HG03439 (cell line): ENCODE measurements around the gene LMX1B.
"Not testable (repeated sequence)": the region's sequence is repeated elsewhere in the genome, so short reads cannot be mapped to it uniquely, and the experiment has no call there.

Source experiments
- ATAC-seq: cut with Tn5 transposase; IDR thresholded peaks from one replicate; pipeline ENCODE4 v1.9.1; 2021; ENCODE audit warnings: mild to moderate bottlenecking, moderate library complexity; ENCODE audit not compliant: unreplicated experiment

Gene LMX1B

DNA sequence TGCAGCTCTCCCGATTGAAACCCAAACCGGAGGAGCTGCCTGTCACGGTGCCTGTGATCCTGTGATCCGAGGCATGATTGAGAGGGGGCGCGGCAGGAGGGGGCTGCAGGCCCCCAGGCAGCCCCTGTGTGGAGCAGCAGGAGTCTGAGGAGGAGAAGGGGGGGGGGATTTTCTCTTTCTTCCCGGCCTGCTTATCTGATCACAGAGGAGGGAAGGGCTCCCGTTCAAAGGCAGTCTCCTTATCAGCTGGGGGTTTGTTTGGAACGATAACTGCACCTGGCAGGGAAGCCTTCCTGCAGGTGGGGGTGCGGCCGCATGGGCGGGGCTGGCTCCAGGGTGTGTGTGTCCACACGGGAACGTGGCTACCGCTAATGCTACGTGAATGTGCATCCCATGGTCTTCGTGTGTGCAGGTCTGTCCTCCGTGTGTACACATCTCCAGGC, 38.4 kb downstream of the LMX1B start:
- ATAC-seq: no peak

GRCh38 chr9:126654124-126654523, 40.4 kb downstream of the LMX1B start:
- no peak for ATAC-seq

GRCh38 chr9:126656214-126656613, 42.5 kb downstream of the LMX1B start:
- not testable (repeated sequence) for ATAC-seq

DNA sequence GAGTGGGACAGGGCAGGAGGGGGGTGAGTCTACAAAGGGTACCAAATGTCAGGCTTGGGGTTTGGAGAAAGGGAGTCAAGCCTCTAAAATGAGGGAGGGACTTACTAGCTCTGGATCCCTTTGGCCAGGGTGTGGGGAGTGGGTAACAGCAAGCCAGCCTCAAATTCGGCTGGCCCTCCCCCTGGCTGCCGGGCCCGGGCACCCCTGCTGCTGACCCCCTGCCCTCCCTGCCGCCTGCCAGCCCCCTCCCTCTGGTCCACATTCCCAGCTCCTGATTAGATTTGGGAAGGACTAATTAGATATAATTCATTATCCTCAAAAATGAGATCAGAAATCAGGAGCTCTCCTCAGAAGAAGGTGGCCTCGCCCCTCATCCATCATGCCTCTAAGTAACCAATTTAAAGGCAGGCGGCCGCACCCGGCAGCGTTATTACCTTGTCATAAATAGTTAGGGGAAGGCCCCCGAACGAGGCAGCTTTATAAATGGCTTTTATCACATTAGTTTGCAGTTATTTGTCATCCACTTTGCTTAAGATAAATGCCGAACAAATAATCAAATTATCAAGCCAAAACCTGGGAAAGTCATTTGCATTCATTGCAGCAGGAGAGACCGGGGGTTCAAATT, 44.6 kb downstream of the LMX1B start:
- no peak for ATAC-seq

- ATAC-seq: no peak
Measured at GRCh38 chr9:126658956-126659555, 45.3 kb downstream of the LMX1B start.

DNA sequence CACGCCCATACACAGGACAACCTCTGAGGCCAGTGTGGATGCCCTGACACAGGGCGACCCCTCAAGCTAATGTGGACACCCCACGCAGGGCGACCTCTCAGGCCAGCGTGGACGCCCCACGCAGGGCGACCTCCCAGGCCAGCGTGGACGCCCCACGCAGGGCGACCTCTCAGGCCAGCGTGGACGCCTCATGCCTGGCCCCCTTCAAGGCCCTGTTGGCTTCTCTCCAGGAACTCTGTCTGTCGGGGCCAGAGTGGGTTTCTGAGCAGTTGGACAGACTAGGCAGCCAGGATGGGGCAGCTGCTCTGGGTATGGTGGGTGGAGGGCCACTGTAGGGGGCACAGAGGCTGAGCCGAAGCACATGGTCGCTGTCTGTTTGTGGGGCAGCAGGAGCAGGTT, 47.4 kb downstream of the LMX1B start:
- ATAC-seq: no peak

GRCh38 chr9:126661521-126662251, 48.0 kb downstream of the LMX1B start:
- ATAC-seq: no peak

GRCh38 chr9:126663661-126664072, 49.9 kb downstream of the LMX1B start:
- no peak for ATAC-seq

GRCh38 chr9:126664900-126665643, 51.3 kb downstream of the LMX1B start:
- no peak for ATAC-seq

DNA sequence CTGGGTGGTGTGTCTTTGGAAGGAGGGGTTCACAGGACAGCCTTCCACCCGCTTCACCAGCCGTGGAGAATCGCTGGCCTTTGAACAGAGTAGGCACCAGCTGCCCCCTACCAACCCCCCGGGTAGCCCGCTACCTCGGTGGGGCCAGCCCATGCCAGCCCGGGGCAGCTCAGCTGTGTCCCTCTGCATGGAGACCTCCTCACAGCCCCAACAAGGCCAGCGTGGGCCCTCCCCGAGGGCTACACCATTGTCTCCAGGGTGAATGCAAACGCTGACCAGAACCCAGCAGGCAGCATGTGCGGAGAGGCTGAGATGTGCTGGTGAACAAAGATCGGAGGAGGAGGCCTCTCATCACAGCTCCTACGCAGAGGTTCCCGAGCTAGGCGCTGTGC, 51.9 kb downstream of the LMX1B start:
- ATAC-seq: no peak

GRCh38 chr9:126666155-126666803, 52.6 kb downstream of the LMX1B start:
- no peak for ATAC-seq

GRCh38 chr9:126667190-126668055, 53.7 kb downstream of the LMX1B start:
- ATAC-seq: no peak

DNA sequence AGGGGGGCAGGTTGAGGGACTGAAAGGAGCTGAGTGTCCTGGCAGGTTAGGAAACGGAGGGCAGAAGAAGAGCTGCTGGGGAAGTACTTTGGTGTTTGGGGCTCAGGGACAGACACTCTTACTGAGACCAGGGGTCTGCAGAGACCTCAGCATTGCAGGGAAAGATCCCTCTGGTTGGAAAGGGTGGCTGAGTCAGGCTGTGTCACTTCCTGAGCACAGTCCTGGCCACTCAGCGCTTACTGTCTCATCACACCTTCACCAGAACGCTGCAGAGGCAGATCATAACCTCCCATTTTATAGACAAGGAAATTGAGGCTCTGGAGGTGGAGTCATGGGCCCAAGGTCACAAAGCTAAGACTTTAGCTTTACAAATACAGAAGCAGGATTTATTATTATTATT, 54.3 kb downstream of the LMX1B start:
- no peak for ATAC-seq

GRCh38 chr9:126669108-126669507, 55.4 kb downstream of the LMX1B start:
- no peak for ATAC-seq

- no peak for ATAC-seq
Measured at GRCh38 chr9:126670270-126670669, 56.5 kb downstream of the LMX1B start.

GRCh38 chr9:126671381-126671831, 57.7 kb downstream of the LMX1B start:
- no peak for ATAC-seq

GRCh38 chr9:126671983-126672382, 58.3 kb downstream of the LMX1B start:
- ATAC-seq: no peak

- no peak for ATAC-seq
Measured at GRCh38 chr9:126672634-126673284, 59.0 kb downstream of the LMX1B start.

- no peak for ATAC-seq
Measured at GRCh38 chr9:126673689-126674364, 60.1 kb downstream of the LMX1B start.
